BJ (cell line): Measurements from ENCODE around the gene DOCK11. TPM values are rescaled to one million over a fixed set of nuclear protein-coding genes. Genes with fewer than 3 reads are reported as not detected.

Experiments used
- CTCF ChIA-PET: fragments of 350-600 bp; formaldehyde crosslinking; extraction: SDS; loops from one replicate; lab custom pipeline; 2021; ENCODE audit warnings: antibody characterized with exemption, inconsistent platforms; lab: Yijun Ruan, JAX
- POLR2A ChIA-PET: fragments of 300-600 bp; sonication (Branson Sonifier 250); formaldehyde crosslinking; extraction: SDS; loops from one replicate; lab custom pipeline; 2021; ENCODE audit warnings: antibody characterized with exemption; lab: Charles Lee
- DNase-seq: peaks from one replicate; pipeline ENCODE4 v3.0.0-alpha.2; 2011; ENCODE audit warnings: low read depth
- H3K27me3 ChIP-seq: 2 replicates; pipeline ENCODE4 v1.6.0; 2011; ENCODE audit warnings: low read length; ENCODE audit not compliant: control insufficient read depth, insufficient read depth
- H3K36me3 ChIP-seq: 2 replicates; pipeline ENCODE4 v1.5.1; 2011; ENCODE audit warnings: low read length; ENCODE audit not compliant: control insufficient read depth, insufficient read depth
- H3K4me3 ChIP-seq: 2 replicates; pipeline ENCODE4 v1.5.1; 2011; ENCODE audit warnings: low read depth, mild to moderate bottlenecking, control low read depth, low read length
- CTCF ChIP-seq: IDR thresholded peaks from 2 replicates; pipeline ENCODE4 v1.5.1; 2011; ENCODE audit warnings: low read depth, mild to moderate bottlenecking, control low read depth, inconsistent platforms, low read length, moderate library complexity; ENCODE audit not compliant: insufficient read depth
- polyA plus RNA-seq: library from polyadenylated mRNA; depleted of rRNA; stranded (reverse); fragments of >200 nt; gene quantifications from 2 replicates; pipeline ENCODE4 v1.2.3, GENCODE V29; 2011

DOCK11 gene
- polyA plus RNA-seq, 1 experiment, result 10.3 TPM

- ChIA-PET POLR2A (no interaction called here), CTCF (no interaction called here)
- no peaks in the 10 kb centered on the region for H3K36me3 ChIP-seq
- no peak for DNase-seq
- H3K27me3 ChIP-seq, result no peaks in the 10 kb centered on the region
- no peak overlapping the region for H3K4me3 ChIP-seq
- no peak for TF ChIP-seq CTCF
Measured at GRCh38 chrX:118551426-118551825, 55.8 kb downstream of the DOCK11 start.

GRCh38 chrX:118552121-118552900 is 56.7 kb downstream of the DOCK11 start:
- DNase-seq, result no peak
- H3K36me3 ChIP-seq, result no peaks in the 10 kb centered on the region
- H3K4me3 ChIP-seq, result no peak overlapping the region
- POLR2A ChIA-PET, result interaction anchor here (0.7 kb wide), 1 partner anchor 77 kb away, joined by 3 read pairs; no protein-coding TSS in a partner anchor
- CTCF ChIA-PET, result interaction anchor here (1.3 kb wide), 1 partner anchor 11 kb away, joined by 4 read pairs; no protein-coding TSS in a partner anchor
- no peak for TF ChIP-seq CTCF
- H3K27me3 ChIP-seq, result no peaks in the 10 kb centered on the region

GRCh38 chrX:118553042-118553710 is 57.6 kb downstream of the DOCK11 start:
- ChIA-PET POLR2A (no interaction called here), CTCF (interaction anchor here (1.3 kb wide), 1 partner anchor 10 kb away, joined by 4 read pairs; no protein-coding TSS in a partner anchor)
- no peak for DNase-seq

GRCh38 chrX:118554511-118554910 is 58.9 kb downstream of the DOCK11 start:
- no peak for TF ChIP-seq CTCF
- DNase-seq, result no peak
- Histone ChIP-seq H3K36me3 (no peaks in the 10 kb centered on the region), H3K4me3 (no peak overlapping the region), H3K27me3 (no peaks in the 10 kb centered on the region)
- ChIA-PET CTCF (no interaction called here), POLR2A (no interaction called here)

More at GRCh38 chrX:118553042-118553710, 57.6 kb downstream of the DOCK11 start:
- TF ChIP-seq CTCF, result no peak
- H3K4me3 ChIP-seq, result no peak overlapping the region
- H3K27me3 ChIP-seq, result no peaks in the 10 kb centered on the region
- no peaks in the 10 kb centered on the region for H3K36me3 ChIP-seq

GRCh38 chrX:118558926-118559325 is 63.3 kb downstream of the DOCK11 start:
- no peak for TF ChIP-seq CTCF
- ChIA-PET CTCF (no interaction called here), POLR2A (no interaction called here)
- no peak for DNase-seq
- no peaks in the 10 kb centered on the region; the same call in 1 of the 2 replicates for H3K36me3 ChIP-seq
- no peaks in the 10 kb centered on the region for H3K27me3 ChIP-seq
- no peak overlapping the region for H3K4me3 ChIP-seq
